Measurements from ENCODE around the gene ARID5A.

The ARID5A gene

GRCh38 chr2:96507957-96508520 lies 28.5 kb upstream of the ARID5A start:
- Histone ChIP-seq H3K36me3 (ENCODE audit: insufficient read depth, low read length) (no peaks in the 10 kb centered on the region), H3K9me3 (ENCODE audit: insufficient read depth, low read depth, low read length) (no peaks in the 10 kb centered on the region), H2AFZ (ENCODE audit: low read length) (0 out of 2 replicates have a peak overlapping the region, but pooled peaks have one; percentile 50), H4K20me1 (ENCODE audit: insufficient read depth, low read length, poor library complexity, severe bottlenecking) (no peaks in the 10 kb centered on the region), H3K4me1 (ENCODE audit: insufficient read depth, low read length, poor library complexity, severe bottlenecking) (no peaks in the 10 kb centered on the region), H3K27me3 (ENCODE audit: insufficient read depth, low read length, poor library complexity, severe bottlenecking) (no peaks in the 10 kb centered on the region), H3K4me2 (ENCODE audit: low read depth, low read length, poor library complexity, severe bottlenecking) (peak overlapping the region; percentile 51), H3K4me3 (ENCODE audit: low read length, poor library complexity, severe bottlenecking) (no peak overlapping the region), H3K9me2 (replicated peaks; ENCODE audit: low read depth, low read length) (no peaks in the 10 kb centered on the region), H3K79me2 (ENCODE audit: insufficient read depth, low read length) (no peaks in the 10 kb centered on the region), H3K9ac (ENCODE audit: low read depth, low read length, poor library complexity, severe bottlenecking) (no peak overlapping the region), H3F3A (ENCODE audit: low read depth) (no peaks in the 10 kb centered on the region)
- TF ChIP-seq EZH2phosphoT487 (IDR thresholded peaks at IDR 0.05; ENCODE audit: borderline replicate concordance) (no peak), CTCF (conservative IDR thresholded peaks at IDR 0.05; ENCODE audit: low read length) (peak; percentile 83)

- Histone ChIP-seq H3K9me3 (ENCODE audit: insufficient read depth, low read depth, low read length) (no peaks in the 10 kb centered on the region), H3K4me2 (ENCODE audit: low read depth, low read length, poor library complexity, severe bottlenecking) (peak overlapping the region; percentile 51), H2AFZ (ENCODE audit: low read length) (no peak overlapping the region)
Measured at GRCh38 chr2:96508521-96509113, 27.9 kb upstream of the ARID5A start.

GRCh38 chr2:96509114-96509846 lies 27.3 kb upstream of the ARID5A start:
- no peaks in the 10 kb centered on the region for H3K9me2 ChIP-seq (replicated peaks; ENCODE audit: low read depth, low read length)
- TF ChIP-seq CTCF (conservative IDR thresholded peaks at IDR 0.05; ENCODE audit: low read length), result peak; percentile 86
- TF ChIP-seq EZH2phosphoT487 (IDR thresholded peaks at IDR 0.05; ENCODE audit: borderline replicate concordance), result no peak
- H3K4me1 ChIP-seq (ENCODE audit: insufficient read depth, low read length, poor library complexity, severe bottlenecking), result no peaks in the 10 kb centered on the region
- peak overlapping the region; percentile 17; the same call in 1 of the 2 replicates for H2AFZ ChIP-seq (ENCODE audit: low read length)
- no peak overlapping the region for H3K4me2 ChIP-seq (ENCODE audit: low read depth, low read length, poor library complexity, severe bottlenecking)
- no peak overlapping the region for H3K4me3 ChIP-seq (ENCODE audit: low read length, poor library complexity, severe bottlenecking)
- no peaks in the 10 kb centered on the region for H3K79me2 ChIP-seq (ENCODE audit: insufficient read depth, low read length)
- H3F3A ChIP-seq (ENCODE audit: low read depth), result no peaks in the 10 kb centered on the region
- H3K36me3 ChIP-seq (ENCODE audit: insufficient read depth, low read length), result no peaks in the 10 kb centered on the region
- no peaks in the 10 kb centered on the region for H4K20me1 ChIP-seq (ENCODE audit: insufficient read depth, low read length, poor library complexity, severe bottlenecking)
- no peak overlapping the region for H3K9ac ChIP-seq (ENCODE audit: low read depth, low read length, poor library complexity, severe bottlenecking)
- no peaks in the 10 kb centered on the region for H3K27me3 ChIP-seq (ENCODE audit: insufficient read depth, low read length, poor library complexity, severe bottlenecking)
- no peaks in the 10 kb centered on the region for H3K9me3 ChIP-seq (ENCODE audit: insufficient read depth, low read depth, low read length)

More at GRCh38 chr2:96508521-96509113, 27.9 kb upstream of the ARID5A start:
- Histone ChIP-seq H3K4me1 (ENCODE audit: insufficient read depth, low read length, poor library complexity, severe bottlenecking) (no peaks in the 10 kb centered on the region), H3K79me2 (ENCODE audit: insufficient read depth, low read length) (no peaks in the 10 kb centered on the region), H3K27me3 (ENCODE audit: insufficient read depth, low read length, poor library complexity, severe bottlenecking) (no peaks in the 10 kb centered on the region), H3K9me2 (replicated peaks; ENCODE audit: low read depth, low read length) (no peaks in the 10 kb centered on the region), H4K20me1 (ENCODE audit: insufficient read depth, low read length, poor library complexity, severe bottlenecking) (no peaks in the 10 kb centered on the region), H3K9ac (ENCODE audit: low read depth, low read length, poor library complexity, severe bottlenecking) (no peak overlapping the region), H3K36me3 (ENCODE audit: insufficient read depth, low read length) (no peaks in the 10 kb centered on the region), H3K4me3 (ENCODE audit: low read length, poor library complexity, severe bottlenecking) (no peak overlapping the region), H3F3A (ENCODE audit: low read depth) (no peaks in the 10 kb centered on the region)
- TF ChIP-seq CTCF (conservative IDR thresholded peaks at IDR 0.05; ENCODE audit: low read length), result no peak
- TF ChIP-seq EZH2phosphoT487 (IDR thresholded peaks at IDR 0.05; ENCODE audit: borderline replicate concordance), result no peak
